Stimulated activated CD8-positive, alpha-beta memory T cell treated with anti-CD3 and anti-CD28 coated beads, Interleukin-15, amount 100 ng/mL, for 24 hours (primary cell): ENCODE measurements around the gene OAS2.
A peak's percentile ranks its signal among the peaks of the same experiment; 100 is the strongest.

Source experiments
- DNase-seq: peaks from one replicate; pipeline ENCODE4 v3.0.0-alpha.2; 2020; ENCODE audit warnings: low read depth

The OAS2 gene

DNA sequence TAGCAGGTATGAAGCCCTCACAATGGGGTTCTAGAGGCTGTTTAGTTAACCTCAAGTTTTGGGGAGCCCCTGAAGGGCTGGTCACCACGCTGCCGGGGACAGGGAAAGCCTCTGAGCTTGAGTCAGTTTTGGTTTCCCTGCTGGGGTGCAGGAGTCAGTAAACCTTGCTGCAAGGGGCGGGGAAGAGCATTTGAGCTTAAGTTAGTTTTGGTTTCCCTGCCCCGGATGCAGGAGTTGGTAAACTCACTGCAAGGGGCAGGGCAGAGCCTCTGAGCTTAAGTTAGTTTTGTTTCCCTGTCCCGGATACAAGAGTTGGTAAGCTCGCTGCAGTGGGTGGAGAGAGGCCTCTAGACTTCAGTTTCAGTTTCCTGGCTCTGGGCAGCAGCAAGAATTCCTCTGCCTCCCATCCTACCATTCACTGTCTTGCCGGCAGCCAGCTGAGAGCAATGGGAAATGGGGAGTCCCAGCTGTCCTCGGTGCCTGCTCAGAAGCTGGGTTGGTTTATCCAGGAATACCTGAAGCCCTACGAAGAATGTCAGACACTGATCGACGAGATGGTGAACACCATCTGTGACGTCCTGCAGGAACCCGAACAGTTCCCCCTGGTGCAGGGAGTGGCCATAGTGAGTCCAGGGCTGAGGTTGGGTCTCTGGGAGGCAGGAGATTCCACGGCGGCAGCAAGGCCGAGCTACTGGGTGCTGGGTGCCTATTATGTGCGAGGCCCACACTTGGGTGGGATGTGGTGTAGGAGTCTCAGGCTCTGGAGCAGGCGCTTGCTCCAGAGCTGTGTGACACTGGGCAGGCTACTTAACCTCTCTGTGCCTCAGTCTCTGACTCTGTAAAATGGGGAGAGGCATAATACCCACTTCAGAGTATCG, at the start of gene OAS2:
Gene OAS2, plus strand, starts transcription at position 357 of the 878 bp plus-strand sequence. Its CDS starts 90 bp downstream, at position 447.
- DNase-seq = peak; percentile 38

DNA sequence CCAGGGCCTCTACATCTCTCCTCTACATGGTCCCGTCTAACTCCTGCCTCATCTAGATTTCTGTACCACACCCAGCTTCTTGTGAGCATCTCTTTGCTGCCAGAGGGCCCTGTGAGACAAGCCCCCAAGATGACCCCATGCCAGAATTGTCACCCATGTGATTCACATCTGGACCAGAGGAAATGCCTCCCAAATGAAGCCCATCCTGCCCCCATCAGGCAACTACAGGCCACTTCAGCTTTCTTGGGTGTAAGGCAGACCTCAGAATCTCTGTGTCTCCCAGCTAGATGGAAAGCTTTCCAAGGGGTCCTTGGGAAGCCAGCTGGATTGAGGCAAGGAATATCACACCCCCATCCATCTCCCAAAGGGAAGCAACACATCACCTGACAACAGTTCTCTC, 49.3 kb upstream of the OAS2 start:
- no peak for DNase-seq

DNA sequence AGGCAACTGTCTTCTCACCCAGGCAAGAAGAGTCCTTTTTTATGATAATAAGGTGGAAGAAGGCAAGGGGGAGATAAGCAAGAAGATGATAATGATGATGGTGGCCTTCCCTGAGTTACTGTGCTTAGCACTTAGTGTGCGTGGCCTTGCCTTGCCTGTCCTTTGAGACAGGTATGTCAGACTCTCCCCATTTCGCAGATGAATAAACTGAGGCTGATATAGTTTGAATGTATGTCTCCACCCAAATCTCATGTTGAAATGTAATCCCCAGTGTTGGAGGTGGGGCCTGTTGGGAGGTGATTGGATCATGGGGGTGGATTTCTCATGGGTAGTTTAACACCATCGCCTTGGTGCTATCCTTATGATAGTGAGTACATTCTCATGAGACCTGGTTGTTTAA, 48.6 kb upstream of the OAS2 start:
- DNase-seq = no peak

GRCh38 chr12:112930350-112930749, 48.0 kb upstream of the OAS2 start:
- no peak for DNase-seq

- DNase-seq = no peak
Observed at GRCh38 chr12:112932485-112933128, 45.7 kb upstream of the OAS2 start.

- DNase-seq = no peak
Observed at GRCh38 chr12:112933129-112933505, 45.2 kb upstream of the OAS2 start.

DNA sequence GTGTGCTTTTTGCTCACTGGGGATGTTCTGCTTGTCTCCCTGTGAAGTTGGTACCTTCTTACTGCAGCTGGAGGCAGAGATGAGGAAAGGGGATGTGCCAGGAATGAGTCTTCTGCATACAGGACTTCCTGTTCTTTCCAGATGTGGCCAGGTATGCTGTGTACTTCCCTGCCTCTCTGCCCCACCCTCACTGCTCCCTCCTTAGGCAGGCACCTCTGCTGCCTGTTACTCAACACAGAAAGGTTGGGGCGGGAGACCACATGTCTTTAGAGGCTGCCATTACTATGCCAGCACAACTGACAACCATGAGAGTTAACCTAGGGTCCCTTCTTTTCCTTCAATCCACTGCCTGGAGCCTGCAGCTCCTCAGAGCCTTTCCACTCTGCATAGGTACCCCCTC, 42.1 kb upstream of the OAS2 start:
- no peak for DNase-seq

DNA sequence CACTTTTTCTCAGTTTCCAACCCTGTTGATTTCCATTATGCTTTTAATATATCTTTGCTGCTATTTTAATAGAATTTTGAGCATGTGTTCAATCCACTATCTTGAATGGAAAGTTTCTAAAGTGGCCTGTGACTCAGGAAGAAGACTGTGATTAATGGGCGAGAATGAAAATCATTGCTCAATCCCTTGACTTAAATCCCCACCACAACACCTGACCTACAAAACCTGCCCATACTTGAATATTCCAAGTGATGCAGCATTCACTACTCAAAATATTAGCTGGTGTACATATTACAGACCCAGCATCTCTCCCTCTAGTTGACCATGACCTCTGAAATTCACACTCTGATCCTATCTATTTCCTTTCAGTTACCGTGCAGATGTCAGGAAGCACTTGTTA, 41.4 kb upstream of the OAS2 start:
- DNase-seq = no peak

DNA sequence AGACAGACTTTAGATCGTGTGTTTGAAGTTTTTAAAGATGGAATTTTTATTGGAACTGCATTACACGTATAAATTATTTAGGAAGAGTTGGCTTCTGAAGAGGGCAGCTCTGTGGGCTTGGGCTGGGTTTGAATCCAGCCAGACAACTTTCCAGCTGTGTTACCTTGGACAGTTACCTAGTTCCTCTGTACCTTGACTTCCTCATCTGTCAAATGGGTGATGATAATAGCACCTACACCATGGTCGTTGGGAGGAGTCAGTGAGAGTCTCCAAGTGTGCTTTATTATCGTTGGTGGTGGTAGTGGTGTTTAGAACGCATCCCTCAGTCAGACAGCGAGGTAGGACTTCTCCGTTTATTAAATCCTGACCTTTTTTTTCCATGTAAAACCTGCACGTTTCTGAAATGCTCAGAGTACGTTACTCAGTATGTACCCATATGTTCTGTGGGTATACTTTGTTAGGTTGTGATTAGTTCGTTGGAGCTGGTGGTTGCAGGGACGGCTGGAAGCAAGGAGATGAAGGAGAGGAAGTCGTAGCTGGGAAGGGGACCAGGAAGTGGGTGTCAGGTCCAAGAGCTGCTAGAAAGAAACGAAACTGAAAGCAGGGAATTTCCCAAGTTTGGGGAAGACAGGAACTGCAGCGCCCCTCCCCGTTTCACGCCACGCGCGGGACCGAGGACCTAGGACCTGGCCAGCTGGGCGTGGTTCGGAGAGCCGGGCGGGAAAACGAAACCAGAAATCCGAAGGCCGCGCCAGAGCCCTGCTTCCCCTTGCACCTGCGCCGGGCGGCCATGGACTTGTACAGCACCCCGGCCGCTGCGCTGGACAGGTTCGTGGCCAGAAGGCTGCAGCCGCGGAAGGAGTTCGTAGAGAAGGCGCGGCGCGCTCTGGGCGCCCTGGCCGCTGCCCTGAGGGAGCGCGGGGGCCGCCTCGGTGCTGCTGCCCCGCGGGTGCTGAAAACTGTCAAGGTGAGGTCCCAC, 40.3 kb upstream of the OAS2 start, which contains the start of gene OAS3:
Gene OAS3, plus strand, starts transcription at position 734 of the 979 bp plus-strand sequence. Its CDS starts 57 bp downstream, at position 791.
- no peak for DNase-seq

- no peak for DNase-seq
Observed at GRCh38 chr12:112938751-112939150, 39.6 kb upstream of the OAS2 start.

DNA sequence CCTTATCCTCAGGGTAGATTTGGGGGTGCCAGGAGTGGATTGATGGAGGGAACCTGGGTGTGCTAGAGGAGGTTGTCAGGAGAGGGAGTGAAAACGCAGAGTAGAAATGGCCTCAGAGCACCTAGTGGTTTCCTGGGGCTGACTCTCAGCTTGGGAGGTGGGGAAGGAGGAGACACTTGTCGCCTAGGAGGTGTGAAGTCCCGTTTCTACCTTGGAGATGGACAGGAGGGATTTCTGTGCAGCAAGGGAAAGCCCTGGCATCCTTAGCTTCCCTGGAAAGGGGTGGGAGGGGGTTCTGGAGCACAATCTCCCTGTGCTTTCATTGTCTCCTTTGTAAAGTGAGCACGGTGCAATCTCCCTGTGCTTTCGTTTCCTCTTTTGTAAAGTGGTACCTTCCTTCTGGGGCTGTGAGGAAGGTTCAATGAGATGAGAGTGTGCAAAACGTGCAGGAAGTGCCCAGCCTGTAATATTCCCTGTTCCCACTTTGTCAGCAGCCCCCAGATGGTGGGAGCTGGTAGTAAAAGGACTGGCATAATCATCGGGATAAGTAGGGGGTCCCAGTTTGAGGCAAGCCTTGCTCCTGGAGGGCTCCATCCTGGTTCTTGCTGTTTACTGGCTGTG, 38.4 kb upstream of the OAS2 start:
- DNase-seq = no peak

DNA sequence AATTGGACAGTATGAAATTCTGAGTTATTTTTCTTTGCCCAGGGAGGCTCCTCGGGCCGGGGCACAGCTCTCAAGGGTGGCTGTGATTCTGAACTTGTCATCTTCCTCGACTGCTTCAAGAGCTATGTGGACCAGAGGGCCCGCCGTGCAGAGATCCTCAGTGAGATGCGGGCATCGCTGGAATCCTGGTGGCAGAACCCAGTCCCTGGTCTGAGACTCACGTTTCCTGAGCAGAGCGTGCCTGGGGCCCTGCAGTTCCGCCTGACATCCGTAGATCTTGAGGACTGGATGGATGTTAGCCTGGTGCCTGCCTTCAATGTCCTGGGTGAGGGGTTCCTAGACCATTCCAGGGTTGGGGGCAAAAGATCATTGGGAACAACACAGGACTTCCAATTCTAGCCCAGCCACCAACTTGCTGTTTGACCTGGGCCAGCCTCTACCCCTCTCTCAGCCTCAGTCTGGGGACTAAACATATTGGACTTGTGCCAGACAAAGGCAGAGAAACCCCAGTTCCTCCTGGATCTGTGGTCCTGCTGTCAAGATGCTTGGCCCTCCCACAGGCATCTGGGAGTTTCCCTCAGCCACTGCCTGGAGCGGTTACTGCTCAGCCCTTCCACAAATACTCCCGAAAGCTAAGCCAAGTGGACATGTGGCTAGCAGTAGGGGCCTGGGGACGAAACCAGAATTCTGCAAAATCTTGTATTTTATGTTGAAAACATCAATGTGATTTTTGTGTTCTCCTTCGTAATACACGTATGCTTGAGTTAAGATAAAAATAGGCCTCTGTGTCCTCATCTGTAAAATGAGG, 36.6 kb upstream of the OAS2 start:
- no peak for DNase-seq

GRCh38 chr12:112942572-112942971, 35.7 kb upstream of the OAS2 start:
- no peak for DNase-seq

DNA sequence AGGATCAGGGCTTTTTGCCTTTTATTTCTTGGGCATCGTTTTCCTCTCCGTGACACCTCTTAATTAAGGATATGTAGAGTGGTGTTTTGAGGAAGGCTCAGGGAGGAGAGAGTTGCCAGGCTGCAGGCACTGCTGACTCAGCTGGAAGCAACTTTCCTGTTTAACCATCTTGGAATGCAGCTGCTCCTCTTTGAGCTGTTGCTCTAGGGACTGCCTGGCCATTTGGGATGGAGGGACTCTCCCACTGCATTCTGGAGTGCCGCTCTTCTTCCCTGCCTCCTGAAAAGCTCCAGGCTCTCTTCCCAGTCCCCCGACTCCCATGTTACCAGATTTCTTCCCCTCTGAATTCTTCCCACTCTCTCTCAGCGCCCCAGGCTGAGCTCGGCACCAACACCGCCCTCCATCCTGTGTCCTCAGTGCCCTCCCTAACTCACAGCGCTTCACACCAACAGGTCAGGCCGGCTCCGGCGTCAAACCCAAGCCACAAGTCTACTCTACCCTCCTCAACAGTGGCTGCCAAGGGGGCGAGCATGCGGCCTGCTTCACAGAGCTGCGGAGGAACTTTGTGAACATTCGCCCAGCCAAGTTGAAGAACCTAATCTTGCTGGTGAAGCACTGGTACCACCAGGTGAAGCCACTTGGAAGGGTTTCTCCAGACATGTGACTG, 34.2 kb upstream of the OAS2 start:
- DNase-seq = no peak

DNA sequence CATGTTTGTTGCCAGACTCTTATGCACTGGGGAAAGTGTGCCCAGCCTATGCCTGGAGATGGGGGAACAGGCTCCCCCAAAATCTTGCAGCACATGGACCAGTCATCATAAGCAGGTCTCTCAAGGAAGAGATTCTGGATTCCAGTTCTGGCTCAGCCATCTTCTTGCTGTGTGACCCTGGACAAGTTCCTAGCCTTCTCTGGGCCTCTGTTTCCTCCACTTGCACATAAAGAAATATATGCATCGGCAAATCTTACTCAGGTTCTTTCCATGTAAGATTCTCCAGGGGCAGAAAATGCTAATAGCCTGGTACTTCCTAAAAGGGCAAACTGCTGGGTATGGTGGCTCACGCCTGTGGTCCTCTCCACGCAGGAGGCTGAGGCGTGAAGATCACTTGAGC, 32.8 kb upstream of the OAS2 start:
- DNase-seq = no peak

DNA sequence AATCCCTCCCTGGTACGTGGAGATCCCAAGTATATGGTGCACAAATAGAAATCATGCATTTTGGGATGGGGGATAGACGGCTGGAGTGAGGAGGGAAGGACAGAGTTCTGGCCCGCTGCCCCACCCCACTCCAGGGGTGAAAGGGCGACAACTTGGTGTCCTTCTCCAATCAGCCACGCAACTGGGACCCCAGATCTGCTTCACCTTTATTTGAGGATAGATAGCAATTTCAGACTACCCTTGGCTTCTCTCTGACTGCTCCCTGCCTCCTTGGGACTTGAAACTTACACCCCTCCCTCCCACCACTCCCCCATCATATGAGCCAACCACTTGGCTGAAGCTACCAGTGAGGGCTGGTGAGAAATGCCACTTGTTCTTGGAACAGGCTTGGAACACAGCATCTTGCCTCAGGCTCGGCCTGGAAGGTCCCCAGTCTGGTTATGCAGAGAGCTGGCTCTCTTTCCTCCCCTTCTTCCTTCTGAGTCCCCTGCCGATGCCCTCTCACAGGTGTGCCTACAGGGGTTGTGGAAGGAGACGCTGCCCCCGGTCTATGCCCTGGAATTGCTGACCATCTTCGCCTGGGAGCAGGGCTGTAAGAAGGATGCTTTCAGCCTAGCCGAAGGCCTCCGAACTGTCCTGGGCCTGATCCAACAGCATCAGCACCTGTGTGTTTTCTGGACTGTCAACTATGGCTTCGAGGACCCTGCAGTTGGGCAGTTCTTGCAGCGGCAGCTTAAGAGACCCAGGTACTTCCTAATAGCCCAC, 31.9 kb upstream of the OAS2 start:
- DNase-seq = no peak

DNA sequence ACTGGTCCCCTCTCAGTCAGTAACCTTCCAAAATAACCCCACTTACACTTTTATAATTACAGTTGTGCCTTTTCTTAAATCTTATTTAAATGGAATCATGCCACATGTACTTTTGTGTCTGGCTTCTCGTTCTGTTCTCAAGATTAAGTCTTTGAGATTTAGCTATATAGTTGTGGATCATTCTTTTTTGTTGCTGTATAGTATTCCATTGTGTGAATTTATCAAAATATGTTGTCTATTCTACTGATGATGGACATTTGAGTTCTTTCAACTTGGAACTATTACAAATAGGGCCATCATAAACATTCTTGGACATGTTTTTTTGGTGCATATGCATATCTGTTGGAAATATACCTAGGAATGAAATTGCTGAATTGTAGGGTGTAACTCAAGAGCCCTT, 31.0 kb upstream of the OAS2 start:
- no peak for DNase-seq

DNA sequence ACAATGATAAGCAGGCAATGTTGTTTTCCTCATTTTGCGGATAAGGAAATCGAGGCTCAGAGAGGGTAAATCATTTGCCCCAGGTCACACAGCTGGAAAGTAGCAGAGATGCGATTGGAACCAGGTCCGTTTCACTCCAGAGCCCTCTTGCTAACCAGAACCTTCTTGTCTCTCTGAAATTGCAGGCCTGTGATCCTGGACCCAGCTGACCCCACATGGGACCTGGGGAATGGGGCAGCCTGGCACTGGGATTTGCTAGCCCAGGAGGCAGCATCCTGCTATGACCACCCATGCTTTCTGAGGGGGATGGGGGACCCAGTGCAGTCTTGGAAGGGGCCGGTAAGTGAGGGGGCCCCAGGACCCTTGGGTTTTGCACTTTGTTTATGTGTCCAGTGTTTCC, 30.6 kb upstream of the OAS2 start:
- no peak for DNase-seq

GRCh38 chr12:112948806-112949205, 29.5 kb upstream of the OAS2 start:
- no peak for DNase-seq

GRCh38 chr12:112950701-112951100, 27.6 kb upstream of the OAS2 start:
- DNase-seq = no peak
